GM23248 (cell line): Measurements from ENCODE around the gene RNF8. TPM values are rescaled to one million over a fixed set of nuclear protein-coding genes. Genes with fewer than 3 reads are reported as not detected.
A peak's percentile ranks its signal among the peaks of the same experiment; 100 is the strongest.

ENCODE experiments used
- DNase-seq: peaks from one replicate; pipeline ENCODE4 v3.0.0-alpha.2; 2015
- H2AFZ ChIP-seq: fragments of 200-600 bp; sonication (generic); 2 replicates; pipeline ENCODE4 v1.6.1; 2016; ENCODE audit warnings: antibody characterized with exemption
- H3F3A ChIP-seq: fragments of 200-600 bp; sonication (generic); 2 replicates; pipeline ENCODE4 v1.6.1; 2016; ENCODE audit warnings: mild to moderate bottlenecking, antibody characterized with exemption, mixed run types; ENCODE audit not compliant: insufficient read depth
- H3K27ac ChIP-seq: fragments of 200-600 bp; sonication (generic); 2 replicates; pipeline ENCODE4 v1.5.1; 2016; ENCODE audit warnings: mild to moderate bottlenecking
- H3K27me3 ChIP-seq: fragments of 200-600 bp; sonication (generic); replicated peaks from 2 replicates; pipeline ENCODE4 v1.6.1; 2016; ENCODE audit warnings: mild to moderate bottlenecking; ENCODE audit not compliant: insufficient read depth
- H3K36me3 ChIP-seq: fragments of 200-600 bp; sonication (generic); 2 replicates; pipeline ENCODE4 v1.6.1; 2016; ENCODE audit warnings: low read depth, mild to moderate bottlenecking
- H3K4me1 ChIP-seq: fragments of 200-600 bp; sonication (generic); 2 replicates; pipeline ENCODE4 v1.6.1; 2016; ENCODE audit warnings: mild to moderate bottlenecking; ENCODE audit not compliant: insufficient read depth
- H3K4me2 ChIP-seq: fragments of 200-600 bp; sonication (generic); one replicate; pipeline ENCODE4 v1.6.1; 2016; ENCODE audit warnings: mild to moderate bottlenecking; ENCODE audit not compliant: unreplicated experiment
- H3K4me3 ChIP-seq: fragments of 200-600 bp; sonication (generic); 2 replicates; pipeline ENCODE4 v1.5.1; 2016; ENCODE audit warnings: mild to moderate bottlenecking
- H3K79me2 ChIP-seq: fragments of 200-600 bp; sonication (generic); 2 replicates; pipeline ENCODE4 v1.6.1; 2016; ENCODE audit warnings: mild to moderate bottlenecking; ENCODE audit not compliant: insufficient read depth
- H3K9ac ChIP-seq: fragments of 200-600 bp; sonication (generic); 2 replicates; pipeline ENCODE4 v1.6.1; 2016; ENCODE audit warnings: mild to moderate bottlenecking
- H3K9me2 ChIP-seq: fragments of 200-600 bp; sonication (generic); 2 replicates; pipeline ENCODE4 v1.6.1; 2016; ENCODE audit warnings: mixed run types, mild to moderate bottlenecking, moderate library complexity; ENCODE audit not compliant: insufficient read depth
- H3K9me3 ChIP-seq: fragments of 200-600 bp; sonication (generic); one replicate; pipeline ENCODE4 v1.6.1; 2017; ENCODE audit warnings: low read depth
- H4K20me1 ChIP-seq: fragments of 200-600 bp; sonication (generic); 2 replicates; pipeline ENCODE4 v1.6.0; 2016; ENCODE audit not compliant: insufficient read depth
- EZH2 ChIP-seq: fragments of 200-600 bp; sonication (generic); IDR thresholded peaks from 2 replicates; pipeline ENCODE4 v1.6.1; 2018; ENCODE audit warnings: antibody characterized with exemption, mild to moderate bottlenecking; ENCODE audit not compliant: insufficient read depth, poor library complexity, severe bottlenecking
- EZH2phosphoT487 ChIP-seq: fragments of 200-600 bp; sonication (generic); IDR thresholded peaks from 2 replicates; pipeline ENCODE4 v1.6.1; 2018; ENCODE audit warnings: antibody characterized with exemption, moderate library complexity, mild to moderate bottlenecking, low read depth; ENCODE audit not compliant: insufficient read depth
- WGBS, 2 experiments: methylation state at CpG; one replicate each; pipeline ENCODE4 v1.1.6; 2015 to 2017; ENCODE audit warnings: low lambda C conversion rate in 2 of 2, low coverage in 1 of 2; ENCODE audit errors: missing lambda C conversion rate in 2 of 2; 5-methylcytosine and 5-hydroxymethylcytosine counted together
- in situ Hi-C: fragments of 300-500 bp; cut with MboI; formaldehyde crosslinking; loops from 2 replicates; pipeline ENCODE4 v1.15.0; 2020
- polyA plus RNA-seq: library from polyadenylated mRNA; unstranded; fragments of >200 nt; fragmentation: Nextera tagmentation; extraction: Ambion mirVana; gene quantifications from 2 replicates; pipeline ENCODE4 v1.2.1, GENCODE V29; 2016
- total RNA-seq: library from RNA; depleted of rRNA; stranded (reverse); fragments of >200 nt; shearing (Covaris generic); gene quantifications from 2 replicates; pipeline ENCODE4 v1.2.3, GENCODE V29; 2014

RNF8 gene
- total and polyA plus RNA-seq, 2 experiments from 2014 or later = 19.3 to 34.2 TPM

DNA sequence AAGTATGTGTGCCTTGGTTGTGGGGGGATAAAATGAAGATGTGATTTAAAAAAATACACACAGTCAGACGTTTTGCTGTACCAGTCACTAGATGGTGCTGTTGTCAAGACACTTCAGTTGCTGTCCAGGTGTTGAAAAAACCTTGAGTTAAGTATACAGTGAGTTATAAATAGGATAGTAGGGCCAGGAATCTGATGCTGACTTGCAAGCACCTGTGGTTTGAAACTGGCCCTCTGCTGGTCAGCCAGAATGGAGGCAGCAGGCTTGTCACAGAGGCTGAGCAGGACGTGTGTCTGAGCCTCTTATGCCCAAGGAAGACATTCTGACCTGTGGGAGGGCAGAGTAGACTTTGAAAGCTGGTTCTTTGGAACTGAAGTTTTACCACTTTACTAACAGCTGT is 27.8 kb downstream of the RNF8 start:
- H3K4me3 ChIP-seq = no peak overlapping the region
- DNase-seq = peak; percentile 67
- H3F3A ChIP-seq = no peaks in the 10 kb centered on the region
- H3K27ac ChIP-seq = no peak overlapping the region
- no peaks in the 10 kb centered on the region for H3K9me2 ChIP-seq
- H3K27me3 ChIP-seq = no peaks in the 10 kb centered on the region
- no peak overlapping the region for H2AFZ ChIP-seq
- WGBS, 2 experiments = 46 to 50% methylated on average over 2 of the region's 2 CpGs
- no peaks in the 10 kb centered on the region for H3K4me1 ChIP-seq
- no peak overlapping the region for H3K4me2 ChIP-seq
- TF ChIP-seq EZH2phosphoT487 (no peak), EZH2 (no peak)
- H3K9ac ChIP-seq = no peak overlapping the region
- no peaks in the 10 kb centered on the region for H4K20me1 ChIP-seq
- no peaks in the 10 kb centered on the region for H3K9me3 ChIP-seq
- in situ Hi-C loops = no loop called here
- peaks cover 29% of the 10 kb centered on the region; the same call in 1 of the 2 replicates for H3K36me3 ChIP-seq
- no peaks in the 10 kb centered on the region for H3K79me2 ChIP-seq

- Histone ChIP-seq H3K4me3 (no peak overlapping the region), H3K27ac (no peak overlapping the region), H3K4me1 (no peaks in the 10 kb centered on the region), H4K20me1 (no peaks in the 10 kb centered on the region), H2AFZ (no peak overlapping the region), H3K9ac (no peak overlapping the region), H3K79me2 (no peaks in the 10 kb centered on the region), H3F3A (no peaks in the 10 kb centered on the region), H3K9me2 (no peaks in the 10 kb centered on the region), H3K27me3 (no peaks in the 10 kb centered on the region), H3K4me2 (no peak overlapping the region), H3K9me3 (no peaks in the 10 kb centered on the region), H3K36me3 (peaks cover 21% of the 10 kb centered on the region; the same call in 1 of the 2 replicates)
- in situ Hi-C loops = no loop called here
- 94 to 100% methylated on average over 1 of the region's 1 CpG for WGBS, 2 experiments
- no peak for TF ChIP-seq EZH2
- TF ChIP-seq EZH2phosphoT487 = no peak
- DNase-seq = no peak
Observed at GRCh38 chr6:37382994-37383765, 29.4 kb downstream of the RNF8 start.

- H3K9me3 ChIP-seq = no peaks in the 10 kb centered on the region
- no peak for DNase-seq
- in situ Hi-C loops = no loop called here
Observed at GRCh38 chr6:37388578-37388977, 34.8 kb downstream of the RNF8 start.

DNA sequence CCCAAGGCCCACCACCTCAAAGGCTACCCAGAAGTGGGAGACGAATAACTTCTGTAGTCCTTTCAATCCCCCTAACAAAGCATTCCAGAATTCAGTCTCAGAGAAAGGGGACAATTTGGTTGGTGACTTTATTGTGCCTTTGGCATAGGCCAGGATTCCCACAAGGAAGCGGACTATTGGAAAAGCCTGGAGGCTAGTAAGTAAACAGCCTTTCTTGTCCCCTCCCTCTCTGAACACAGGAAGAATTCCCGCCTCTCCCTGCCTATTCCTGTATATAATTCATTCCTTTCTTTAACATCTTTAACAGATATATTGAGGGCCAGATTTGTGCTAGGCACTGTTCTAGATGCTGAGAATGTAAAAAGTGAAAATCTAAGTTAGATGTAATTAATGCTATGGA is 36.1 kb downstream of the RNF8 start:
- no peak overlapping the region for H3K4me3 ChIP-seq
- 95 to 96% methylated on average over 3 of the region's 3 CpGs for WGBS, 2 experiments
- no peak for DNase-seq
- no peak overlapping the region for H3K4me2 ChIP-seq
- no peaks in the 10 kb centered on the region for H3K79me2 ChIP-seq
- H3K9me3 ChIP-seq = no peaks in the 10 kb centered on the region
- H4K20me1 ChIP-seq = no peaks in the 10 kb centered on the region
- no peaks in the 10 kb centered on the region for H3K27me3 ChIP-seq
- H3K9me2 ChIP-seq = no peaks in the 10 kb centered on the region
- H3K27ac ChIP-seq = no peak overlapping the region
- H2AFZ ChIP-seq = no peak overlapping the region
- TF ChIP-seq EZH2phosphoT487 = no peak
- TF ChIP-seq EZH2 = no peak
- H3F3A ChIP-seq = 0 out of 2 replicates have a peak, but pooled peaks cover 7% of the 10 kb centered on the region
- in situ Hi-C loops = no loop called here
- H3K9ac ChIP-seq = no peak overlapping the region
- H3K36me3 ChIP-seq = peaks cover 17% of the 10 kb centered on the region; the same call in 1 of the 2 replicates
- no peaks in the 10 kb centered on the region for H3K4me1 ChIP-seq

More at GRCh38 chr6:37388578-37388977, 34.8 kb downstream of the RNF8 start:
- no peak for TF ChIP-seq EZH2phosphoT487
- TF ChIP-seq EZH2 = no peak
- H3K27ac ChIP-seq = no peak overlapping the region
- no peaks in the 10 kb centered on the region for H4K20me1 ChIP-seq
- no peak overlapping the region for H3K4me3 ChIP-seq
- peaks cover 17% of the 10 kb centered on the region; the same call in 1 of the 2 replicates for H3K36me3 ChIP-seq
- H3F3A ChIP-seq = 0 out of 2 replicates have a peak, but pooled peaks cover 7% of the 10 kb centered on the region
- no peaks in the 10 kb centered on the region for H3K4me1 ChIP-seq
- no peaks in the 10 kb centered on the region for H3K9me2 ChIP-seq
- H3K4me2 ChIP-seq = no peak overlapping the region
- H2AFZ ChIP-seq = no peak overlapping the region
- H3K27me3 ChIP-seq = no peaks in the 10 kb centered on the region
- H3K79me2 ChIP-seq = no peaks in the 10 kb centered on the region
- H3K9ac ChIP-seq = no peak overlapping the region
